PC-3 (cell line): ENCODE measurements around the gene ARSG. TPM values are rescaled to one million over a fixed set of nuclear protein-coding genes. Genes with fewer than 3 reads are reported as not detected.

Source experiments
- ATAC-seq: fragments of 200-7000 bp; cut with Tn5 transposase; 2 replicates; pipeline ENCODE4 v1.9.1; 2020; ENCODE audit warnings: mild to moderate bottlenecking, moderate library complexity
- BruUV-seq: library from RNA; stranded (reverse); fragments of 400-500 nt; replicated peaks from 2 replicates; lab custom pipeline; 2021; lab: Mats Ljungman, UMichigan
- CTCF ChIA-PET: fragments of 300-600 bp; sonication (Branson Sonifier 250); formaldehyde crosslinking; loops from one replicate; lab custom pipeline; 2022; ENCODE audit warnings: antibody characterized with exemption; lab: Charles Lee
- POLR2A ChIA-PET: fragments of 300-600 bp; sonication (Branson Sonifier 250); formaldehyde crosslinking; loops from one replicate; lab custom pipeline; 2022; ENCODE audit warnings: antibody characterized with exemption; ENCODE audit not compliant: unreplicated experiment; lab: Charles Lee
- DNase-seq: peaks from one replicate; pipeline ENCODE4 v3.0.0-alpha.2; 2015
- H2AFZ ChIP-seq: fragments of 300-600 bp; sonication (generic); 2 replicates; pipeline ENCODE4 v1.6.0; 2016; ENCODE audit warnings: antibody characterized with exemption, low read length
- H3F3A ChIP-seq: fragments of 300-600 bp; sonication (generic); one replicate; pipeline ENCODE4 v1.6.0; 2017; ENCODE audit warnings: antibody characterized with exemption, low read length, control low read depth, mild to moderate bottlenecking; ENCODE audit not compliant: unreplicated experiment
- H3K27ac ChIP-seq: fragments of 300-600 bp; sonication (generic); 2 replicates; pipeline ENCODE4 v1.5.1; 2016; ENCODE audit warnings: mild to moderate bottlenecking, low read length
- H3K27me3 ChIP-seq: fragments of 300-600 bp; sonication (generic); 2 replicates; pipeline ENCODE4 v1.6.1; 2016; ENCODE audit warnings: low read length, mixed read lengths
- H3K36me3 ChIP-seq: fragments of 300-600 bp; sonication (generic); 2 replicates; pipeline ENCODE4 v1.6.1; 2016; ENCODE audit warnings: low read depth, mixed run types, low read length, mixed read lengths
- H3K4me1 ChIP-seq: fragments of 300-600 bp; sonication (generic); 2 replicates; pipeline ENCODE4 v1.5.1; 2016; ENCODE audit warnings: low read length; ENCODE audit not compliant: insufficient read depth
- H3K4me2 ChIP-seq: fragments of 300-600 bp; sonication (generic); 2 replicates; pipeline ENCODE4 v1.6.0; 2016; ENCODE audit warnings: low read length
- H3K4me3 ChIP-seq: fragments of 300-600 bp; sonication (generic); 2 replicates; pipeline ENCODE4 v1.5.1; 2016; ENCODE audit warnings: mild to moderate bottlenecking, low read length, mixed read lengths
- H3K79me2 ChIP-seq: fragments of 300-600 bp; sonication (generic); 2 replicates; pipeline ENCODE4 v1.6.1; 2017; ENCODE audit warnings: low read length, mixed read lengths
- H3K9ac ChIP-seq: fragments of 300-600 bp; sonication (generic); 2 replicates; pipeline ENCODE4 v1.6.0; 2016; ENCODE audit warnings: mild to moderate bottlenecking, low read length
- H3K9me2 ChIP-seq: fragments of 300-600 bp; sonication (generic); replicated peaks from 2 replicates; pipeline ENCODE4 v1.6.1; 2016; ENCODE audit warnings: mixed run types, low read length, mixed read lengths
- H3K9me3 ChIP-seq: fragments of 300-600 bp; sonication (generic); 2 replicates; pipeline ENCODE4 v1.6.1; 2016; ENCODE audit warnings: low read length, mixed read lengths
- H4K20me1 ChIP-seq: fragments of 300-600 bp; sonication (generic); 2 replicates; pipeline ENCODE4 v1.6.1; 2016; ENCODE audit warnings: low read length, mixed read lengths
- CTCF ChIP-seq: fragments of 300-600 bp; sonication (generic); conservative IDR thresholded peaks from 2 replicates; pipeline ENCODE4 v1.5.1; 2017; ENCODE audit warnings: antibody characterized with exemption, low read depth, mild to moderate bottlenecking, low read length
- EZH2 ChIP-seq: fragments of 300-600 bp; sonication (generic); IDR thresholded peaks from one replicate; pipeline ENCODE4 v1.6.1; 2017; ENCODE audit warnings: antibody characterized with exemption, mild to moderate bottlenecking, low read length; ENCODE audit not compliant: unreplicated experiment
- EZH2phosphoT487 ChIP-seq: fragments of 300-600 bp; sonication (generic); IDR thresholded peaks from 2 replicates; pipeline ENCODE4 v1.6.1; 2018; ENCODE audit warnings: mild to moderate bottlenecking, antibody characterized with exemption, low read length, borderline replicate concordance
- intact Hi-C: fragments of 100-400 bp; cut with micrococcal nuclease; formaldehyde crosslinking; loops from 2 replicates; pipeline ENCODE4 v1.9.0; 2023
- total RNA-seq: library from RNA; depleted of rRNA; stranded (reverse); fragments of >200 nt; gene quantifications from 2 replicates; pipeline ENCODE4 v1.2.3, GENCODE V29; 2014

ARSG gene
- total RNA-seq, 1 experiment from 2014 or later: 2.1 TPM

- DNase-seq (peak; percentile 100), ATAC-seq (peak; percentile 81)
- no peaks in the 10 kb centered on the region for H3K36me3 ChIP-seq
- H3K4me1 ChIP-seq: peaks cover 21% of the 10 kb centered on the region
- peak overlapping the region; percentile 88 for H3K4me2 ChIP-seq
- peak overlapping the region; percentile 65 for H3K4me3 ChIP-seq
- H3K9ac ChIP-seq: peak overlapping the region; percentile 11; the same call in 1 of the 2 replicates
- no TSS peak for BruUV-seq
- peaks cover 3% of the 10 kb centered on the region for H3F3A ChIP-seq
- ChIA-PET CTCF (interaction anchor here (0.6 to 2.4 kb wide), 7 partner anchors 8 to 496 kb away, joined by 3 to 13 read pairs (median 3); no protein-coding TSS in a partner anchor), POLR2A (interaction anchor here (0.5 to 1.4 kb wide), 8 partner anchors 55 to 1739 kb away, joined by 3 to 17 read pairs (median 4); partner anchors contain the start of genes AMZ2 and PRKAR1A)
- no peaks in the 10 kb centered on the region for H3K27me3 ChIP-seq
- no peak overlapping the region for H3K27ac ChIP-seq
- H3K9me3 ChIP-seq: no peaks in the 10 kb centered on the region
- intact Hi-C loops: loop anchor here (1.0 to 5.0 kb wide), 5 partner anchors 19 to 420 kb away; partner anchors contain the start of genes AMZ2, KPNA2 and PRKAR1A
- TF ChIP-seq EZH2 (no peak), CTCF (no peak), EZH2phosphoT487 (no peak)
- H4K20me1 ChIP-seq: no peaks in the 10 kb centered on the region
- no peaks in the 10 kb centered on the region for H3K9me2 ChIP-seq
- peak overlapping the region; percentile 71 for H2AFZ ChIP-seq
- no peaks in the 10 kb centered on the region for H3K79me2 ChIP-seq
These were observed 166.4 kb downstream of the ARSG start for GRCh38 chr17:68457539-68458259.

- peak overlapping the region; percentile 71 for H2AFZ ChIP-seq
- no peaks in the 10 kb centered on the region for H3K9me3 ChIP-seq
- POLR2A ChIA-PET: interaction anchor here (0.5 to 1.4 kb wide), 5 partner anchors 16 to 305 kb away, joined by 3 to 17 read pairs (median 5); partner anchors contain the start of gene AMZ2
- H3K4me2 ChIP-seq: peak overlapping the region; percentile 88
- peaks cover 3% of the 10 kb centered on the region for H3F3A ChIP-seq
- H3K27ac ChIP-seq: no peak overlapping the region
- H3K9me2 ChIP-seq: no peaks in the 10 kb centered on the region
- ATAC-seq (no peak), DNase-seq (no peak)
- H3K27me3 ChIP-seq: no peaks in the 10 kb centered on the region
- peak overlapping the region; percentile 11; the same call in 1 of the 2 replicates for H3K9ac ChIP-seq
- no peak for TF ChIP-seq CTCF
- TF ChIP-seq EZH2: no peak
- TF ChIP-seq EZH2phosphoT487: no peak
- CTCF ChIA-PET: interaction anchor here (0.6 to 2.4 kb wide), 4 partner anchors 8 to 71 kb away, joined by 3 to 13 read pairs (median 4); no protein-coding TSS in a partner anchor
- intact Hi-C loops: loop anchor here (5.0 kb wide), 2 partner anchors 211 to 421 kb away; partner anchors contain the start of genes AMZ2 and KPNA2
- peaks cover 21% of the 10 kb centered on the region for H3K4me1 ChIP-seq
- H3K4me3 ChIP-seq: peak overlapping the region; percentile 65
- no peaks in the 10 kb centered on the region for H3K79me2 ChIP-seq
- H4K20me1 ChIP-seq: no peaks in the 10 kb centered on the region
- TSS peak; percentile 80 for BruUV-seq
- no peaks in the 10 kb centered on the region for H3K36me3 ChIP-seq
These were observed 167.2 kb downstream of the ARSG start for GRCh38 chr17:68458260-68459036.
